ENCODE data around the gene COA6. TPM values are rescaled to one million over a fixed set of nuclear protein-coding genes. Genes with fewer than 3 reads are reported as not detected.

COA6 gene
- total RNA-seq, 1 experiment from 2014 or later: 48.9 TPM

DNA sequence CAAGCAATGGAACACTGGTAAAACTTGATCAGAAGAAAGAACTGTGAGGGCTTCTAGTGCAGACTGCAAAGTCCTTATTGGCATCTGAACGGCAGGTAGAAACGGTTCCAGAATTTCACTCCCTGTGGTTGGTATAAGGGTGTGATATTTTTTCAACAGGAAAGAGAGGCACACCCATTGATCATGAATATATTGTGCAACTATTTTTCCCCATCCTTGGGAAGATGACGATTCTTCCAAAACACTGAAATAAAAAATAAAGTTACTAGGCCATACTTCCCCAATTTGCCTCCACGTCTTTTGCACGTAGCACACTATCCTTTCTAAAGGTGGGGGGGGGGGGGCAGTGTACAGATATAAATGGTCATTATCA, 56.2 kb downstream of the COA6 start:
- no peaks in the 10 kb centered on the region for H3K9me3 ChIP-seq (ENCODE audit: low read length)
- no peaks in the 10 kb centered on the region for H3K27me3 ChIP-seq (ENCODE audit: low read length)
- H3K4me3 ChIP-seq (ENCODE audit: low read length): no peak overlapping the region
- no peak overlapping the region for H2AFZ ChIP-seq (ENCODE audit: low read length)
- DNase-seq: no peak
- no peaks in the 10 kb centered on the region for H3K9me2 ChIP-seq (replicated peaks; ENCODE audit: insufficient read depth, low read length)
- no peak overlapping the region for H3K4me2 ChIP-seq (ENCODE audit: low read depth, low read length, poor library complexity, severe bottlenecking)
- no peak overlapping the region for H3K27ac ChIP-seq (ENCODE audit: low read length)
- H3K9ac ChIP-seq (ENCODE audit: low read length): no peak overlapping the region
- H3K79me2 ChIP-seq (ENCODE audit: low read length): peaks cover 3% of the 10 kb centered on the region; the same call in 1 of the 2 replicates
- H3K36me3 ChIP-seq (ENCODE audit: insufficient read depth, low read length): peaks cover 59% of the 10 kb centered on the region; the same call in 1 of the 2 replicates
- H4K20me1 ChIP-seq (ENCODE audit: insufficient read depth, low read depth, low read length): no peaks in the 10 kb centered on the region
- no peaks in the 10 kb centered on the region for H3K4me1 ChIP-seq (ENCODE audit: low read length)

GRCh38 chr1:234430691-234431090, 57.4 kb downstream of the COA6 start:
- H3K27me3 ChIP-seq (ENCODE audit: low read length): no peaks in the 10 kb centered on the region
- H3K9me3 ChIP-seq (ENCODE audit: low read length): no peaks in the 10 kb centered on the region
- H3K36me3 ChIP-seq (ENCODE audit: insufficient read depth, low read length): peaks cover 53% of the 10 kb centered on the region; the same call in 1 of the 2 replicates
- H3K9me2 ChIP-seq (replicated peaks; ENCODE audit: insufficient read depth, low read length): no peaks in the 10 kb centered on the region
- H3K4me1 ChIP-seq (ENCODE audit: low read length): no peaks in the 10 kb centered on the region
- H4K20me1 ChIP-seq (ENCODE audit: insufficient read depth, low read depth, low read length): no peaks in the 10 kb centered on the region
- no peak overlapping the region for H3K9ac ChIP-seq (ENCODE audit: low read length)
- no peak overlapping the region for H3K27ac ChIP-seq (ENCODE audit: low read length)
- H3K4me3 ChIP-seq (ENCODE audit: low read length): no peak overlapping the region
- DNase-seq: no peak
- H3K4me2 ChIP-seq (ENCODE audit: low read depth, low read length, poor library complexity, severe bottlenecking): no peak overlapping the region
- peaks cover 2% of the 10 kb centered on the region; the same call in 1 of the 2 replicates for H3K79me2 ChIP-seq (ENCODE audit: low read length)
- no peak overlapping the region for H2AFZ ChIP-seq (ENCODE audit: low read length)

GRCh38 chr1:234431255-234431654, 58.0 kb downstream of the COA6 start:
- no peak for DNase-seq
- H2AFZ ChIP-seq (ENCODE audit: low read length): no peak overlapping the region
- H3K79me2 ChIP-seq (ENCODE audit: low read length): peaks cover 2% of the 10 kb centered on the region; the same call in 1 of the 2 replicates
- no peaks in the 10 kb centered on the region for H4K20me1 ChIP-seq (ENCODE audit: insufficient read depth, low read depth, low read length)
- H3K36me3 ChIP-seq (ENCODE audit: insufficient read depth, low read length): peaks cover 48% of the 10 kb centered on the region; the same call in 1 of the 2 replicates
- no peaks in the 10 kb centered on the region for H3K9me3 ChIP-seq (ENCODE audit: low read length)
- no peaks in the 10 kb centered on the region for H3K9me2 ChIP-seq (replicated peaks; ENCODE audit: insufficient read depth, low read length)
- H3K27ac ChIP-seq (ENCODE audit: low read length): no peak overlapping the region
- no peak overlapping the region for H3K4me2 ChIP-seq (ENCODE audit: low read depth, low read length, poor library complexity, severe bottlenecking)
- H3K4me3 ChIP-seq (ENCODE audit: low read length): no peak overlapping the region
- H3K4me1 ChIP-seq (ENCODE audit: low read length): no peaks in the 10 kb centered on the region
- H3K9ac ChIP-seq (ENCODE audit: low read length): no peak overlapping the region
- H3K27me3 ChIP-seq (ENCODE audit: low read length): no peaks in the 10 kb centered on the region

- no peak overlapping the region for H3K9ac ChIP-seq (ENCODE audit: low read length)
- no peak overlapping the region for H3K27ac ChIP-seq (ENCODE audit: low read length)
- H3K36me3 ChIP-seq (ENCODE audit: insufficient read depth, low read length): peaks cover 35% of the 10 kb centered on the region; the same call in 1 of the 2 replicates
- no peak for DNase-seq
- H3K79me2 ChIP-seq (ENCODE audit: low read length): peaks cover 21% of the 10 kb centered on the region
- H3K4me1 ChIP-seq (ENCODE audit: low read length): no peaks in the 10 kb centered on the region
- H2AFZ ChIP-seq (ENCODE audit: low read length): no peak overlapping the region
- no peaks in the 10 kb centered on the region for H3K27me3 ChIP-seq (ENCODE audit: low read length)
- no peak overlapping the region for H3K4me3 ChIP-seq (ENCODE audit: low read length)
- no peaks in the 10 kb centered on the region for H3K9me2 ChIP-seq (replicated peaks; ENCODE audit: insufficient read depth, low read length)
- no peaks in the 10 kb centered on the region for H3K9me3 ChIP-seq (ENCODE audit: low read length)
- H4K20me1 ChIP-seq (ENCODE audit: insufficient read depth, low read depth, low read length): peaks cover 3% of the 10 kb centered on the region; the same call in 1 of the 2 replicates
- H3K4me2 ChIP-seq (ENCODE audit: low read depth, low read length, poor library complexity, severe bottlenecking): no peak overlapping the region
Measured at GRCh38 chr1:234433563-234434285, 60.5 kb downstream of the COA6 start.

Other genes with a start within 250 kb of the COA6 start
- gene TARBP1, start 105.7 kb downstream of the COA6 start, total RNA-seq (2014; rRNA removed; shearing (Covaris generic); ENCODE audit: low replicate concordance): 27.9 and 70.9 TPM in 2 replicates
- gene IRF2BP2, start 236.7 kb downstream of the COA6 start, total RNA-seq (2014; rRNA removed; shearing (Covaris generic); ENCODE audit: low replicate concordance): 14.1 and 16.5 TPM in 2 replicates

Measured in Karpas-422 (cell line).